GM12875 (cell line): ENCODE results near the gene TVP23A.

Experiments used
- H3K4me3 ChIP-seq: one replicate; pipeline ENCODE4 v1.5.1; 2011; ENCODE audit warnings: low read depth, low read length, control low read depth
- TF ChIP-seq, protein P1 (sequence below): IDR thresholded peaks from 2 replicates; pipeline ENCODE4 v1.5.1; 2011; ENCODE audit warnings: low read depth, mild to moderate bottlenecking, control low read depth, inconsistent platforms, low read length, moderate library complexity, borderline replicate concordance; ENCODE audit not compliant: insufficient read depth

TVP23A gene

DNA sequence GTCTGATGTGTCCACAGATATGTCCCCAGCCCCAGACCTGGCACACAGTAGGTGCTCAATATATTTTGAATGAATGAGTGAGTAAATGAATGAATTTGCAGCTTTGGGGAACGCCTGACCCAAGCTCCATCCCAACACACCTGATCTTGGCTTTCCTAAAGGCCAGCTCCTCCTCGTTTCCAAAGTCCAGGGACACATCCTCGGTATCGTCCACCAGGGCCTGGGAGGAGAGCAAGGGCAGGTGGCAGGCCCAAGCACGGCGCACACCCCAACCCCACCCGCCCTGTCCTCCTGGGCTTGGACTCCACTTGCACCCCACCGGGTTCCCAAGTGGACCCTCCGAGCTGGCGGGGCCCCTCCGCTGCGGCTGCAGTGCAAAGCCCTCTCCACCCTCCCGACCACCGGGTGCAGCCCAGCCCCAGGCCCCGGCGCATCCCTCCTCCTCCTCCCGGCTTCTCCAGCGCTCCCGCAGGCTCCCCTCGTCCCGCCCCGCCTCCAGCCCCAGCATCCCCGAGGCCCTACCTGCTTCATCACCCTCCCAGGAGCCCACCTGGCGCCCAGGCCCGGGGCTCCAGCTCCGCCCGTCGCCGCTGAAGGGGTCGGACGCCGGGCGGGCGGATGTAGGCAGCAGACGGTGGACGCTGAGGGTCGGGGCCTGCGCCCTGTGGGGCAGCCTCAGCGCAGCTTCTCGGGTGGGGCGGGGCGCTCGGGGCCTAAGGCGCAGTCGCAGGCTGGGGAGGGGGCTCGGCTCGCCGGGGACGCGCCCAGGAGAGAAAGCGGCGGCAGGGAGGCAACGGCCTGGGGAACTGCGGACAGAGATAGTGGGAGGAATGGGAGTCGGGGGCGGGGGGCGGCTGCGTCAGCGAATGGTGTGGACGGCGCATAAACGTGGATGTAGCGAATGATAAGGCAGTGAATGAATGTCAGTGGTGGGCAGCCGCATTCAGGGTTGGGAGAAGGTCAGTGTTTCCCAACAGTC is at the start of gene TVP23A:
TVP23A (minus strand) TSS at position 832 of the 979 bp plus-strand sequence; CDS start at position 531, 301 bp downstream.
- H3K4me3 ChIP-seq, result no peak within 1 kb of the TSS

DNA sequence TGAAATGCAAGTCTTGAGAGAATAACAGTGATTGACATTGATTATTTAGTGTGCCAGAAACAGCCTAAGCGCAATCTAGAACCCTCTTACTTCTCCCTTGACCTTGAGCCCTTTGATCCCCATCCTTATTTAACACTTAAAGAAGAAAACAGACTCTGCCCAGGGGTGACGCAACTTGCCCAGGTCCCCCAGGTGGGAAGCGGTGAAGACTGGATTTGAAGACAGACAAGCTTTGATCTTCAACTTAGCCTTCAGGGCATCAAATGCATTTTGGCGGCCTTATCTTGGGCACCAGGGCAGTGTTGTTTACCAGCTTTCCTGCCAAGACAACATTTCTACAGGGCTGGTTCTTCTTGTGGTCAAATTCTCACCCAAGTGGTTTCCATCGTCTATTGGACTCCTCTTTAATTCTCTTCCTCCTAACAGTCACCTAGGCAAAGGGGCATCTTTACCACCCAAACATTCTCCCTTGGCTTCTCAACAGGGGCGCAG is 49.6 kb upstream of the TVP23A start:
- H3K4me3 ChIP-seq, result no peak overlapping the region
- TF ChIP-seq, protein P1, sequence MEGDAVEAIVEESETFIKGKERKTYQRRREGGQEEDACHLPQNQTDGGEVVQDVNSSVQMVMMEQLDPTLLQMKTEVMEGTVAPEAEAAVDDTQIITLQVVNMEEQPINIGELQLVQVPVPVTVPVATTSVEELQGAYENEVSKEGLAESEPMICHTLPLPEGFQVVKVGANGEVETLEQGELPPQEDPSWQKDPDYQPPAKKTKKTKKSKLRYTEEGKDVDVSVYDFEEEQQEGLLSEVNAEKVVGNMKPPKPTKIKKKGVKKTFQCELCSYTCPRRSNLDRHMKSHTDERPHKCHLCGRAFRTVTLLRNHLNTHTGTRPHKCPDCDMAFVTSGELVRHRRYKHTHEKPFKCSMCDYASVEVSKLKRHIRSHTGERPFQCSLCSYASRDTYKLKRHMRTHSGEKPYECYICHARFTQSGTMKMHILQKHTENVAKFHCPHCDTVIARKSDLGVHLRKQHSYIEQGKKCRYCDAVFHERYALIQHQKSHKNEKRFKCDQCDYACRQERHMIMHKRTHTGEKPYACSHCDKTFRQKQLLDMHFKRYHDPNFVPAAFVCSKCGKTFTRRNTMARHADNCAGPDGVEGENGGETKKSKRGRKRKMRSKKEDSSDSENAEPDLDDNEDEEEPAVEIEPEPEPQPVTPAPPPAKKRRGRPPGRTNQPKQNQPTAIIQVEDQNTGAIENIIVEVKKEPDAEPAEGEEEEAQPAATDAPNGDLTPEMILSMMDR, result no peak

More for the DNA sequence above, at the start of gene TVP23A:
- TF ChIP-seq, protein P1, result no peak

DNA sequence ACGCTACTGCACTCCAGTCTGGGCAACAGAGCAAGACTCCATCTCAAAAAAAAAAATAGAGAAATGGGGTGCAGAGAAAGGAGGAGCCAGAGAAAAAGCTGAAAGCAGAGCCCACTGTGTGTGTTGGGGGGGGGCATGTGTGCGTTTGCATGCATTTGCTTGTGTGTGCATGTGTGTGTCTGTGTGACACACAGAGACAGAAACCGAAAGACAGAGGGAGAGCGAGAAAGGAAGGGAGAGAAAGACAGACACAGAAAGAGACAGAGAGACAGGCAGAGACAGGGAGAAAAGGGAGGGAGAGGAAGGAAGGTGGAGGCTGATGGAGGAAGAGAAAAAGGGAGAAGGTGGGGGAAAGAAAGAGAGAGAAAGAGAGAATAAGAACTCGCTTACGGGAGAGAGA is 48.6 kb upstream of the TVP23A start:
- no peak overlapping the region for H3K4me3 ChIP-seq
- TF ChIP-seq, protein P1, result no peak

DNA sequence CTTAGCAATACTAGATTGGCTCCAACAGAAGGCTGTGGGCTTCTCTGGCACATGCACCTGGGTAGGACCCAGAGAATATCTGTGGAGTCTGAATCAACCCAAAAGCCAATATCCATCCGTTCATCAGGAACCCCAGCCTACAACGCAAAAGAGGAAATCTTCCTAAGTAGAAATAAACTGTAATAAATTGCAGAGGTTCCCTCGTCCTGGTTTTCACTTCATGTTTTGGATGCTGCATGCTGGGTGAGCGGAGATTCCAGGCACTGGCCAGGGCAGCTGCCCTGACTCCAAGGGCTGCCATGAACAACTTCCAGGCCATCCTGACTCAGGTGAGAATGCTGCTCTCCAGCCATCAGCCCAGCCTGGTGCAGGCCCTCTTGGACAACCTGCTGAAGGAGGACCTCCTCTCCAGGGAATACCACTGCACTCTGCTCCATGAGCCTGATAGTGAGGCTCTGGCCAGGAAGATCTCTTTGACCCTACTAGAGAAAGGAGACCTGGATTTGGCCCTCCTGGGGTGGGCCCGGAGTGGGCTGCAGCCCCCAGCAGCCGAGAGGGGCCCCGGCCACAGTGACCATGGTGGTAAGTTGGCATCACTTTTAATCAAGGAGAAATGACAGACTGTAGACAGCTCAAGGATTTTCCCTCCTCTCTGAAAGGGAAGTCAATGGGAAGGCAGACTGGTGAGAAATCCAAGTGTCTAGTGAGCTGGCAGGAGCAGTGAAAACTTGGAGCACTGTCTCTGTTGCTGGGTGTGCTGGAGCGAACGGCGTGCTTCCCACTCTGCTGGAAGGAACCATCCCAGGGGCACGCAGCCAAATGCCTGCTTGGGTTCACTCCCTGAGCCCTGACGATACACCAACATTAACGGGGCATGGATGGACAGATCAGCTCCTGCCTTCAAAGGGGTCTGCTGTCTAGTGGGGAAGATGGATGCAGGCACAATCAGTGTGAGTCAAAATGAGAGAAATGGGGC is 47.7 kb upstream of the TVP23A start:
- TF ChIP-seq, protein P1, result no peak
- H3K4me3 ChIP-seq, result no peak overlapping the region

DNA sequence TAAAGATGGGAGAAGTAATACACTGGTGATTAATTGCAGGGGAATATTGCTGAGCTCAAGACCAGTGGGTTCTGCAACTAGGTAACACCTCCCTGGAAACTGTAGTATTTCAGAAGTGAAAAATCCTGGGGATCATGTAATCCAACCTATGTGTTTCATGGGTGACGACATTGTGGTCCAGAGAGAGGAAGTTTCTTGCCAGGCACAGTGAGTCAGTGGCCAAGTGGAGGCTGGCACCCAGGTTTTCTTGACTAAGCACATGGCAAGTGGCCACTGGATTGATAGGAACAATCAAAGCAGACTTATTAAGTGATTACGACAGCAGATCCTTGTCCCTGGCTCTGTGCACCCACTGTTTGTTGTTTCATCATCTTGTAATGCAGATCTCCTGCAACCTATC is 43.8 kb upstream of the TVP23A start:
- no peak overlapping the region for H3K4me3 ChIP-seq
- TF ChIP-seq, protein P1, result no peak

DNA sequence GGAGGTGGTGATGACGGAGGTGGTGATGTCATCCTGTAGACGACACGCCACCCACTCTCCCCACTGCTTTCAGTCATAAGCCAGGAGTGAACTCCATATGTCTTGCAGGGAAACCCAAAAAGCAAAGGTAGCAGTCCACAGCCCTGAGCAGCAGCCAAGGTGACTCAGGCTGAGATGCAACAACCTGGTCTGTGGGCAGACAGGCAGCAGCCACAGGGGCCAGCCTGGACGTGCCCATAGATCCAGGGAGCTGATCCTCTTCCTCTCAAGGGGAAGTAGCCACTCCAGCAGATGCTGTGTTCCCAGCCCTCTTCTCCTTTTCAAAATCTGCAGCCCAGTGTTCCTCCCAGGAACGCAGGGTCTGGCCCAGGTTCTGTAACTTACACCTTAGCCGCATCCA is 41.1 kb upstream of the TVP23A start:
- no peak overlapping the region for H3K4me3 ChIP-seq
- TF ChIP-seq, protein P1, result no peak
